ENCODE results near the gene PTGES. TPM values are rescaled to one million over a fixed set of nuclear protein-coding genes. Genes with fewer than 3 reads are reported as not detected.
"Not testable (repeated sequence)": the region's sequence is repeated elsewhere in the genome, so short reads cannot be mapped to it uniquely, and the experiment has no call there.

Gene PTGES
- total and polyA plus RNA-seq, 8 donors: 0.16 to 2.5 (median 0.95) TPM

GRCh38 chr9:129786481-129786880 is 33.6 kb upstream of the PTGES start:
- intact Hi-C loops (cut with DNase I): loop anchor here in 2 of 3 donors (5.0 to 10.0 kb wide), 2 partner anchors 52 to 654 kb away; no protein-coding TSS in a partner anchor
- Histone ChIP-seq H3K4me3 (no peak overlapping the region), H3K27me3 (no peaks in the 10 kb centered on the region), H3K4me1 (no peaks in the 10 kb centered on the region), H3K9me3 (no peaks in the 10 kb centered on the region), H3K27ac (no peak overlapping the region), H3K36me3 (no peaks in the 10 kb centered on the region)
- no peak for DNase-seq
- TF ChIP-seq CTCF (IDR thresholded peaks at IDR 0.05): no peak
- 70 to 80% methylated on average over 10 of the region's 10 CpGs for WGBS, 2 donors
- FAIRE-seq: no peak
- ATAC-seq: no peak

- WGBS, 2 donors: 70 to 86% methylated on average over 1 of the region's 1 CpG
- Histone ChIP-seq H3K9me3 (no peaks in the 10 kb centered on the region), H3K36me3 (no peaks in the 10 kb centered on the region), H3K27me3 (no peaks in the 10 kb centered on the region), H3K4me1 (no peaks in the 10 kb centered on the region), H3K4me3 (no peak overlapping the region), H3K27ac (no peak overlapping the region)
- no peak for ATAC-seq
- no peak for FAIRE-seq
- intact Hi-C loops (cut with DNase I): loop anchor here in 2 of 3 donors (2.0 to 10.0 kb wide), 3 partner anchors 51 to 654 kb away; no protein-coding TSS in a partner anchor
- TF ChIP-seq CTCF (IDR thresholded peaks at IDR 0.05): no peak
- DNase-seq: no peak
Measured at GRCh38 chr9:129785866-129786265, 33.0 kb upstream of the PTGES start.

GRCh38 chr9:129784970-129785369 is 32.1 kb upstream of the PTGES start:
- not testable (repeated sequence) for H3K36me3 ChIP-seq, H3K4me3 ChIP-seq, FAIRE-seq, H3K27ac ChIP-seq, DNase-seq, ATAC-seq, H3K4me1 ChIP-seq, H3K27me3 ChIP-seq, H3K9me3 ChIP-seq
- intact Hi-C loops (cut with DNase I): loop anchor here (2.0 to 10.0 kb wide), 5 partner anchors 48 to 653 kb away; no protein-coding TSS in a partner anchor
- WGBS, 2 donors: 51 to 67% methylated on average over 11 of the region's 11 CpGs

GRCh38 chr9:129783516-129784361 is 30.9 kb upstream of the PTGES start:
- DNase-seq (peak in 5 of 6 donors; percentile 65 to 80 (median 66)), FAIRE-seq (peak; percentile 56), ATAC-seq (peak; percentile 88 to 100 (median 98))
- Histone ChIP-seq H3K4me3 (no peak overlapping the region), H3K9me3 (no peaks in the 10 kb centered on the region), H3K27me3 (no peaks in the 10 kb centered on the region), H3K4me1 (no peaks in the 10 kb centered on the region), H3K27ac (no peak overlapping the region), H3K36me3 (no peaks in the 10 kb centered on the region)
- WGBS, 2 donors: 28 to 32% methylated on average over 14 of the region's 14 CpGs
- peak; percentile 64 to 89 (median 84) for TF ChIP-seq CTCF (IDR thresholded peaks at IDR 0.05)
- intact Hi-C loops (cut with DNase I): loop anchor here (2.0 to 10.0 kb wide), 4 partner anchors 46 to 136 kb away; no protein-coding TSS in a partner anchor

GRCh38 chr9:129781981-129782380 is 29.1 kb upstream of the PTGES start:
- DNase-seq (no peak), ATAC-seq (no peak), FAIRE-seq (no peak)
- intact Hi-C loops (cut with DNase I): loop anchor here in 2 of 3 donors (5.0 to 10.0 kb wide), 3 partner anchors 45 to 135 kb away; no protein-coding TSS in a partner anchor
- no peaks in the 10 kb centered on the region for H3K36me3 ChIP-seq
- no peak overlapping the region for H3K27ac ChIP-seq
- H3K4me3 ChIP-seq: no peak overlapping the region
- no peaks in the 10 kb centered on the region for H3K9me3 ChIP-seq
- no peaks in the 10 kb centered on the region for H3K4me1 ChIP-seq
- WGBS, 2 donors: 74 to 82% methylated on average over 5 of the region's 5 CpGs
- no peaks in the 10 kb centered on the region for H3K27me3 ChIP-seq
- TF ChIP-seq CTCF (IDR thresholded peaks at IDR 0.05): no peak

Measured in pancreas (tissue), 10 donors.